Renal cortex interstitium (tissue), 11 donors: ENCODE results near the gene STARD8. TPM values are rescaled to one million over a fixed set of nuclear protein-coding genes. Genes with fewer than 3 reads are reported as not detected.

Source experiments
- DNase-seq, 11 donors: peaks; one replicate each; pipeline ENCODE4 v3.0.0-alpha.2; 2013; ENCODE audit warnings: low read depth in 9 of 11, low spot score in 4 of 11; ENCODE audit errors: extremely low read depth in 1 of 11
- polyA plus RNA-seq, 3 donors: library from polyadenylated mRNA; unstranded; fragments of 120-200 nt; gene quantifications; one replicate each; pipeline ENCODE4 v1.2.1, GENCODE V29; 2013; ENCODE audit not compliant: insufficient read length in 3 of 3

The STARD8 gene
- polyA plus RNA-seq, 3 donors, result 17.1 to 21.3 (median 21.0) TPM

- no peak for DNase-seq
Observed at GRCh38 chrX:68699960-68700746, 52.7 kb downstream of the STARD8 start.

- no peak for DNase-seq
Observed at GRCh38 chrX:68703369-68703768, 55.9 kb downstream of the STARD8 start.

GRCh38 chrX:68703846-68704245 lies 56.4 kb downstream of the STARD8 start:
- no peak for DNase-seq

- no peak for DNase-seq
Observed at GRCh38 chrX:68705986-68706385, 58.5 kb downstream of the STARD8 start.

- no peak for DNase-seq
Observed at GRCh38 chrX:68708503-68709290, 61.2 kb downstream of the STARD8 start.

- no peak for DNase-seq
Observed at GRCh38 chrX:68710870-68711576, 63.6 kb downstream of the STARD8 start.

- DNase-seq, result no peak
Observed at GRCh38 chrX:68711845-68712244, 64.4 kb downstream of the STARD8 start.

GRCh38 chrX:68714856-68715255 lies 67.4 kb downstream of the STARD8 start:
- no peak for DNase-seq

- no peak for DNase-seq
Observed at GRCh38 chrX:68717196-68717595, 69.7 kb downstream of the STARD8 start.

- no peak for DNase-seq
Observed at GRCh38 chrX:68717663-68718442, 70.4 kb downstream of the STARD8 start.

GRCh38 chrX:68718443-68718820 lies 71.0 kb downstream of the STARD8 start:
- no peak for DNase-seq

GRCh38 chrX:68719181-68719903 lies 71.9 kb downstream of the STARD8 start:
- no peak for DNase-seq

- DNase-seq, result no peak
Observed at GRCh38 chrX:68719904-68720614, 72.6 kb downstream of the STARD8 start.

GRCh38 chrX:68720851-68721250 lies 73.4 kb downstream of the STARD8 start:
- no peak for DNase-seq

- DNase-seq, result no peak
Observed at GRCh38 chrX:68721546-68721945, 74.1 kb downstream of the STARD8 start.

GRCh38 chrX:68721991-68722860 lies 74.8 kb downstream of the STARD8 start:
- no peak for DNase-seq
